ENCODE measurements around the gene ZBTB16.

The ZBTB16 gene

GRCh38 chr11:114216796-114217180 lies 157.3 kb downstream of the ZBTB16 start:
- no peaks in the 10 kb centered on the region for H4K20me1 ChIP-seq (ENCODE audit: insufficient read depth, low read length)

GRCh38 chr11:114218508-114218907 lies 159.0 kb downstream of the ZBTB16 start:
- Histone ChIP-seq H4K20me1 (ENCODE audit: insufficient read depth, low read length) (no peaks in the 10 kb centered on the region), H3K9me2 (replicated peaks; ENCODE audit: insufficient read depth, low read length) (no peaks in the 10 kb centered on the region), H3K79me2 (ENCODE audit: low read length) (no peaks in the 10 kb centered on the region), H3K4me1 (ENCODE audit: low read length) (no peaks in the 10 kb centered on the region), H3K4me3 (ENCODE audit: low read length) (no peak overlapping the region), H3K27ac (ENCODE audit: low read length) (no peak overlapping the region), H3K9me3 (replicated peaks; ENCODE audit: insufficient read depth, low read length) (no peaks in the 10 kb centered on the region), H2AFZ (ENCODE audit: low read length) (no peak overlapping the region), H3K9ac (ENCODE audit: low read length) (no peak overlapping the region), H3K36me3 (replicated peaks; ENCODE audit: insufficient read depth, low read length) (no peaks in the 10 kb centered on the region), H3K27me3 (replicated peaks; ENCODE audit: insufficient read depth, low read length) (no peaks in the 10 kb centered on the region), H3K4me2 (ENCODE audit: low read depth, low read length) (no peak overlapping the region), H3F3A (ENCODE audit: insufficient read depth, low read length) (no peaks in the 10 kb centered on the region)
- TF ChIP-seq EZH2phosphoT487 (IDR thresholded peaks at IDR 0.05; ENCODE audit: low read length) (no peak), EZH2 (optimal IDR thresholded peaks at IDR 0.05; ENCODE audit: low read depth, low read length) (no peak), CTCF (IDR thresholded peaks at IDR 0.05; ENCODE audit: low read length) (no peak)
- DNase-seq = no peak

More at GRCh38 chr11:114216796-114217180, 157.3 kb downstream of the ZBTB16 start:
- Histone ChIP-seq H3K9me2 (replicated peaks; ENCODE audit: insufficient read depth, low read length) (no peaks in the 10 kb centered on the region), H3K4me1 (ENCODE audit: low read length) (no peaks in the 10 kb centered on the region), H3K4me2 (ENCODE audit: low read depth, low read length) (no peak overlapping the region), H3F3A (ENCODE audit: insufficient read depth, low read length) (no peaks in the 10 kb centered on the region), H3K36me3 (replicated peaks; ENCODE audit: insufficient read depth, low read length) (no peaks in the 10 kb centered on the region), H3K9ac (ENCODE audit: low read length) (no peak overlapping the region), H3K4me3 (ENCODE audit: low read length) (no peak overlapping the region), H3K27ac (ENCODE audit: low read length) (no peak overlapping the region), H2AFZ (ENCODE audit: low read length) (no peak overlapping the region), H3K27me3 (replicated peaks; ENCODE audit: insufficient read depth, low read length) (no peaks in the 10 kb centered on the region), H3K9me3 (replicated peaks; ENCODE audit: insufficient read depth, low read length) (no peaks in the 10 kb centered on the region), H3K79me2 (ENCODE audit: low read length) (no peaks in the 10 kb centered on the region)
- TF ChIP-seq CTCF (IDR thresholded peaks at IDR 0.05; ENCODE audit: low read length) (no peak), EZH2 (optimal IDR thresholded peaks at IDR 0.05; ENCODE audit: low read depth, low read length) (no peak), EZH2phosphoT487 (IDR thresholded peaks at IDR 0.05; ENCODE audit: low read length) (no peak)
- no peak for DNase-seq

GRCh38 chr11:114219559-114220349 lies 160.2 kb downstream of the ZBTB16 start:
- no peak overlapping the region for H3K27ac ChIP-seq (ENCODE audit: low read length)
- no peak for DNase-seq

More at GRCh38 chr11:114219559-114220349, 160.2 kb downstream of the ZBTB16 start:
- Histone ChIP-seq H3K79me2 (ENCODE audit: low read length) (no peaks in the 10 kb centered on the region), H3K4me3 (ENCODE audit: low read length) (no peak overlapping the region), H3K4me2 (ENCODE audit: low read depth, low read length) (no peak overlapping the region), H3K36me3 (replicated peaks; ENCODE audit: insufficient read depth, low read length) (no peaks in the 10 kb centered on the region), H2AFZ (ENCODE audit: low read length) (no peak overlapping the region), H3K9ac (ENCODE audit: low read length) (no peak overlapping the region), H4K20me1 (ENCODE audit: insufficient read depth, low read length) (no peaks in the 10 kb centered on the region), H3F3A (ENCODE audit: insufficient read depth, low read length) (no peaks in the 10 kb centered on the region), H3K4me1 (ENCODE audit: low read length) (no peaks in the 10 kb centered on the region), H3K9me3 (replicated peaks; ENCODE audit: insufficient read depth, low read length) (no peaks in the 10 kb centered on the region), H3K27me3 (replicated peaks; ENCODE audit: insufficient read depth, low read length) (no peaks in the 10 kb centered on the region), H3K9me2 (replicated peaks; ENCODE audit: insufficient read depth, low read length) (no peaks in the 10 kb centered on the region)
- TF ChIP-seq CTCF (IDR thresholded peaks at IDR 0.05; ENCODE audit: low read length) = no peak
- no peak for TF ChIP-seq EZH2phosphoT487 (IDR thresholded peaks at IDR 0.05; ENCODE audit: low read length)
- TF ChIP-seq EZH2 (optimal IDR thresholded peaks at IDR 0.05; ENCODE audit: low read depth, low read length) = no peak

Measured in MM.1S (cell line).